Measurements from ENCODE around the gene PLA2G1B. TPM values are rescaled to one million over a fixed set of nuclear protein-coding genes. Genes with fewer than 3 reads are reported as not detected.
A peak's percentile ranks its signal among the peaks of the same experiment; 100 is the strongest.

PLA2G1B gene
- total and polyA plus RNA-seq, 2 of the 13 experiments (the other 11 are each of a cell fraction or from before 2014, with no cell fraction given) = 0.33 to 1.4 TPM

DNA sequence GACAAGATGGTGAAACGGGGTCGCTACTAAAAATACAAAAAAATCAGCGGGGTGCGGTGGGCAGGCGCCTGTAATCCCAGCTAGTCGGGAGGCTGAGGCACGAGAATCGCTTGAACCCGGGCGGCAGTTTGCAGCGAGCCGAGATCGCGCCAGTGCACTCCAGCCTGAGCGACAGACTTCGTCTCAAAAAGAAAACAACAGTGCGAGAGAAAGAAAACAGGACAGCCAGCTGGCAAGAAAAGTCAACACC is 35.2 kb downstream of the PLA2G1B start (continued):
- TF ChIP-seq BCLAF1 (IDR thresholded peaks at IDR 0.05) (no peak), ZNF577 (CRISPR knock-in tag; IDR thresholded peaks at IDR 0.05; ENCODE audit: borderline replicate concordance, low read depth) (0 out of 2 replicates have a peak, but pooled peaks have one; percentile 9), RCOR2 (CRISPR knock-in tag; IDR thresholded peaks at IDR 0.05) (0 out of 2 replicates have a peak, but pooled peaks have one; percentile 9), ZNF296 (CRISPR knock-in tag; conservative IDR thresholded peaks at IDR 0.05) (no peak), LCORL (IDR thresholded peaks at IDR 0.05) (0 out of 2 replicates have a peak, but pooled peaks have one; percentile 23), LCORL (CRISPR knock-in tag; IDR thresholded peaks at IDR 0.05) (no peak), SIN3A (IDR thresholded peaks at IDR 0.05; ENCODE audit: borderline replicate concordance, low read depth, low read length) (0 out of 2 replicates have a peak, but pooled peaks have one; percentile 18), ZNF678 (CRISPR knock-in tag; IDR thresholded peaks at IDR 0.05) (no peak), KAT2B (IDR thresholded peaks at IDR 0.05; ENCODE audit: borderline replicate concordance, low read depth, low read length) (no peak), ZNF12 (CRISPR knock-in tag; IDR thresholded peaks at IDR 0.05) (0 out of 2 replicates have a peak, but pooled peaks have one; percentile 10)
- TF ChIP-seq, protein P1, sequence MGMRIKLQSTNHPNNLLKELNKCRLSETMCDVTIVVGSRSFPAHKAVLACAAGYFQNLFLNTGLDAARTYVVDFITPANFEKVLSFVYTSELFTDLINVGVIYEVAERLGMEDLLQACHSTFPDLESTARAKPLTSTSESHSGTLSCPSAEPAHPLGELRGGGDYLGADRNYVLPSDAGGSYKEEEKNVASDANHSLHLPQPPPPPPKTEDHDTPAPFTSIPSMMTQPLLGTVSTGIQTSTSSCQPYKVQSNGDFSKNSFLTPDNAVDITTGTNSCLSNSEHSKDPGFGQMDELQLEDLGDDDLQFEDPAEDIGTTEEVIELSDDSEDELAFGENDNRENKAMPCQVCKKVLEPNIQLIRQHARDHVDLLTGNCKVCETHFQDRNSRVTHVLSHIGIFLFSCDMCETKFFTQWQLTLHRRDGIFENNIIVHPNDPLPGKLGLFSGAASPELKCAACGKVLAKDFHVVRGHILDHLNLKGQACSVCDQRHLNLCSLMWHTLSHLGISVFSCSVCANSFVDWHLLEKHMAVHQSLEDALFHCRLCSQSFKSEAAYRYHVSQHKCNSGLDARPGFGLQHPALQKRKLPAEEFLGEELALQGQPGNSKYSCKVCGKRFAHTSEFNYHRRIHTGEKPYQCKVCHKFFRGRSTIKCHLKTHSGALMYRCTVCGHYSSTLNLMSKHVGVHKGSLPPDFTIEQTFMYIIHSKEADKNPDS (CRISPR knock-in tag; IDR thresholded peaks at IDR 0.05) = no peak
